GM03348 (cell line): Measurements from ENCODE around the gene USF1.
"Not testable (repeated sequence)": the region's sequence is repeated elsewhere in the genome, so short reads cannot be mapped to it uniquely, and the experiment has no call there.

Source experiments
- DNase-seq: peaks from one replicate; pipeline ENCODE4 v3.0.0; 2012; ENCODE audit warnings: low spot score

The USF1 gene

DNA sequence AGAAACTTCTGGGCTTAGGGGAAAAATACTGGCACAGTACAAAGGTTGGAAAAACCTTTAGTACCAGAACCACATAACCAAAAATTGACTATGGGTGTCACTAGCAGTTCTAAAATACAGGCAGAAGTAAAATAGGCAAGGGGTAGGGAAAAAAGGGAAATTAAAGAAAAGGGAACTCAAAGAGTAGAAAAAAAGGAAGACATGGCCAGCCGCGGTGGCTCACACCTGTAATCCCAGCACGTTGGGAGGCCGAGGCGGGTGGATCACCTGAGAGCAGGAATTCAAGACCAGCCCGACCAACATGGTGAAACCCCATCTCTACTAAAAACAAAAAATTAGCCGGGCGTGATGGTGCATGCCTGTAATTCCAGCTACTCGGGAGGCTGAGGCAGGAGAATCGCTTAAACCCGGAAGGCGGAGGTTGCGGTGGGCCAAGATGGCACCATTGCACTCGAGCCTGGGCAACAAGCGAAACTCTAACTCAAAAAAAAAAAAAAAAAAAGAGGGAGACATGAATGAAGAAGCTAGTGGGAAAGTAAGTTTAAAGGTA lies 26.6 kb downstream of the USF1 start:
- DNase-seq, result not testable (repeated sequence)

DNA sequence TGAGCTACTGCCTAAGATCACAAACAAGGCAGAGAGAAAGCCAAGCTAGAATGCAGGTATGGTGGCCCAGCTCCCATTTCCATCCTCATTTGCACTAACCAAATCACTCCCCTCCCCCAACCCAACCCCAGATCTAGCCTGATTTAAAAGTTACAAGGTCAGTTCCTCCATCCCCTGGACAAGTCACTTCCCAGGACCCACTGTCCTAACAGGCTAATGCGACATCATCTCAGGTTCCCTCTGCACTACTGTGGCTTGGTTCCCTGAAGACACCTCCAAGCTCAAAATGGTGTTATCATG lies 27.2 kb downstream of the USF1 start:
- DNase-seq, result no peak

DNA sequence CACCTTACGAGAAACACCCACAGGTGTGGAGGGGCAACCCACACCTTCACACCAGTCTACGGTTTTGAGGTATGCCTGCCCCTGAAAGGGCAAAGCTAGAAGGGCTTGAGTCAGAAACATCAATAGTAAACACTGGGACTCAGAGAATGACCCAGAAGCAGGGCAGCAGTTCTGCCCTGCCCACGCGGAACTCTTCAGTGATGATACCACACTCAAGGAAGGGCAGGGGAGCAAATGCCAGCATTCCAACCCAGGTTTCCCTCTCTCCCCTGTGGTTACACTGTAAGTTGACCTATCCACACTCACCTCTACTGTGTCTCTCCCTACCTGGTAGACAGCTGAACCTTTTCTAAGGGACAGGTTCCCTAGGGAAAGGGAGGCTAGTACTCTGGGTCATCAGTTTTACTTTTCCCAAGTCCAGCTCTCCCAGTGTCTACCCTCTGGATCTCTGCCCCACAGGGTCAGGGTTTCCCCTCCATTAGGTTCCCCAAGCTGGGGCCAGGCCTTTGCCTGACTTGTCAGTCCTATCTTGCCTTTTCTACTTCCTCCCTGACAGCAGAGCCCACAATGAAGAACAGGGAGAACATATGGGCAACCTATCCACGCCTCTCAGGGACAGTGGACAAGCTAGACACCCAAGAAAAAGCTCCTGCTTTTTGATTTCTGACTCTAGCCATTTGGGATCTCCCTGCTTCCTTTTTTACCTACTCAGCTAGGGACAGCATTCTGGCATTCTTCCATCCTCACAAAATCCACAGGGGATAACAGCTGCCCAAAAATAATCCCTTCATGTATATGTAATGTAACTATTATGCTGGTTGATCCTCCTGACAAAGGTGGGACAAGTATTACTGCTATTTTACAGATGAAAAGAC lies 27.8 kb downstream of the USF1 start:
- no peak for DNase-seq

DNA sequence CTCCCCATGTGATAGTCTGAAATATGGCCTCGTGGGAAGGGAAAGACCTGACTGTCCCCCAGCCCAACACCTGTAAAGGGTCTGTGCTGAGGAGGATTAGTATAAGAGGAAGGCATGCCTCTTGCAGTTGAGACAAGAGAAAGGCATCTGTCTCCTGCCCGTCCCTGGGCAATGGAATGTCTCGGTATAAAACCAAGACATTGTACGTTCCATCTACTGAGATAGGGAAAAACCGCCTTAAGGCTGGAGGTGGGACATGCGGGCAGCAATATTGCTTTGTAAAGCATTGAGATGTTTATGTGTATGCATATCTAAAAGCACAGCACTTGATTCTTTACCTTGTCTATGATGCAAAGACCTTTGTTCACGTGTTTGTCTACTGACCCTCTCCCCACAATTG lies 28.6 kb downstream of the USF1 start:
- DNase-seq, result not testable (repeated sequence)

DNA sequence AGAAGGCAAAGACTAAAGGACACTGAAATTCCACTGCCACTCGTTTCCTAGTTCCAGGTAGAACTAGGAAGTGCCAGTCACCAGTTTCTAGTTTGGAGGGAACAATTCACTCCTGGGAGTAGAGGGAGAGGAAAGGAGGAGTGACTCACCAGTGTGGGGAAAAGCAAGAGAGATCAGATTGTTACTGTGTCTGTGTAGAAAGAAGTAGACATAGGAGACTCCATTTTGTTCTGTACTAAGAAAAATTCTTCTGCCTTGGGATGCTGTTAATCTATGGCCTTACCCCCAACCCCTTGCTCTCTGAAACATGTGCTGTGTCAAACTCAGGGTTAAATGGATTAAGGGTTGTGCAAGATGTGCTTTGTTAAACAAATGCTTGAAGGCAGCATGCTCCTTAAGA lies 29.1 kb downstream of the USF1 start:
- not testable (repeated sequence) for DNase-seq

DNA sequence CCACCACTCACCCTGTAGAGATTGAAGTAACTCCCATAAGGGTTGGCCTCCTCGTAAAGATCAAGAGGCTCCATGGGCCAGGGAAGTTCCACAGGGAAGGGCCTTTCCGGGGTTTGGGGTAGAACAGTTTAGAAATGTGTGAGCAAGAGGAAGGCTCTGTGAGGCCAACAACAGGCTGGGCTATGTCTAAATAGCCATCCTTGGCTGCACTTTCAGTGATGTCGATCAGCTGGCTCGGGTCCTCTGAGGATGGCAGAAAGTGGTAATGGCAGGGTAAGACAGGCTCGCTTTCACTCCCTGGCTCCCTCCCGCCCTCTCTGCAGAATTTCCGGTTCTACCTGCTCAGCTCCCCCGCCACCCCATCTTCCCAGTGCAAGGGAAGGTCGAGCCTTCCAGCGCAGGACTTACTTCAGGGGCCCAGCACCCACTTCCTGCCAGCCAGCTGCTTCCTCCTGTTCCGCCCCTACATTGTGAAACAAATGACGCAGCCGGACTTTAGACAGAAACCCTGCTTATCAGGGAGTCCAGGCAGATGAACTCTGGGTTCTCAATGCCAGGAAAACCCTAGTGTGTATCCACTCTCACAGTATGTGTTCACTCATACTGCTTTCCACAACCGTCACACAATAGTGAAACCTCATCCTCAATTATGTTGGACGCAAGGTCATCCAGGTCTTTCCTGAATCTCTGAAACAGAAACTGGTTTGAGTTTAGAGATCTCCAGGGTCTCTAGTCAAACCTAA lies 32.1 kb downstream of the USF1 start:
- DNase-seq, result peak; percentile 80

DNA sequence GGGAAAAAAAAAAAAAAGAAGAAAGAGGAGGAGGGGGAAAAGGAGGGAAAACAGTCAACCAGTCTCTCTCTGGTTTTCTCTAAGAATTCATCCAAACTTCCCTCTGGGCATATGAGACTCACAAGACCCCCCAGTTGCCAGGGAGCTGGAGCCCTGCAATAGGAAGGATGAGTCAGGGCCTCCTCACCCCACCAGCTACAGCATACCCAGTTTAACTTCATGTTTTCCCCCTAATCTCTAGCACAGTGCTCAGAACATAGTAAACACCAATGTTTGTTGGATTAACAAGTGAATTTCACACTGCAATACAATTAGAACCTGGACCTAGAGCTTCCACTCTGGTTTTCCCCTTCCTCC lies 32.7 kb downstream of the USF1 start:
- DNase-seq, result no peak

DNA sequence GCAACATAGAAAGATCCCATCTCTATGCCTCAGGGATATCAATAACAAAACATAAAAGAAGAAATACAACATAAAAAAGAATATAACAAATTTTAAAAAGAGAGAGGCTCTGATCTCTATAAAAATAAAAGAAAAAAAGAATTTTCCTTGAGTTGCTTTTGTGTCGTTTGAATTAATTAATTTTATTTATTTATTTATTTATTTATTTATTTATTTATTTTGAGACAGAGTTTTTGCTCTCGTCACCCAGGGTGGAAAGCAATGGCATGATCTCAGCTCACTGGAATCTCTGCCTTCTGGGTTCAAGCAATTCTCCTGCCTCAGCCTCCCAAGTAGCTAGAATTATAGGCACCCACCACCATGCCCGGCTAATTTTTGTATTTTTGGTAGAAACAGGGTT lies 33.4 kb downstream of the USF1 start:
- no peak for DNase-seq

DNA sequence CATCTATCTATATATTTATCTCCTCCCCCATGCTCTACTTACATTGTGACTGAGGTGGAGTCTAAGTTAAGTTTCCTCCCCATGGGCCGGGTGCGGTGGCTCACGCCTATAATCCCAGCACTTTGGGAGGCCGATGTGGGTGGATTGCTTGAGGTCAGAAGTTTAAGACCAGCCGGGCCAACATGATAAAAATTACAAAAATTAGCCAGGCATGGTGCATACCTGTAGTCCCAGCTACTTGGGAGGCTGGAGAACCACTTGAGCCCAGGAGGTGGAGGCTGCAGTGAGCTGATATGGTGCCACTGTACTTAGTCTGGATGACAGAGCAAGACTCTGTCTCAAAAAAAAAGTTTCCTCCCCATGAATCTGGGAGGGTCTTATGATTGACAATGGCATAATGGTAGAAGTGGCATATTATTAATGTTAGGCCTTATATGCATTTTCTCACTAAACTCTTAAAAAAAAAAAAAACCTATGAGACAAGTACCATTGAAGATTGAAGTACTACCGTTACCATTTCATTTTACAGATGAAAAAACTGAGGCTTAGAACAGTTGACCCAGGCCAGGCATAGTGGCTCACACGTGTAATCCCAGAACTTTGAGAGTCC lies 36.1 kb downstream of the USF1 start:
- DNase-seq, result no peak

DNA sequence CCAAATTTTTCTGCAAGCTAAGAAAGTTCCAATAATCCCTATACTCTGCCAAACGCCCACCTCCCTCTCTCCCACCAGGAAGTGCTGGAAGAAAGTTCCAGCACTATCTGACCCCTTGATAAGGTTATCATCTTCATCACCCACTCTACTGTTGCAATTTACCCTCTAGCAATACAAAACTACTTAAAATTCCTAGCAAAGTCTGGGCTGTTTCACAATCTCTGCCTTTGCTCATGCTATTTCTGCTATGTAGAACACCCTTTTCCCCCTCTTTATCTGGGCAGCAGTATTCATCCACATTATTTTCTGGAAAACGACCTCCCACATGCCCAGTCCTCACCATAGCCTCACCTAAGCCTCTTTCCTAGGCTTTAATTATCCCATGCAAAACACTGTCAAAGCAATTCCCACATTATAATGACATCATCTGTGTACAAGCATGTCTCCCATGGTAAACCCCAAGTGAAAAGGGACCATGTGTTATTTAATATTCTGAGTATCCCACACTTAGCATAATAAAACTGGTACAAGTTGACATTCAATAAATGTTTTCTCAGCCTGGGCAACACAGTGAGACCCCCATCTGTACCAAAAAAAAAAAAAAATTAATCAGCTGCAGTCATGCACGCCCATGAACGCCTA lies 36.8 kb downstream of the USF1 start:
- DNase-seq, result peak; percentile 32

DNA sequence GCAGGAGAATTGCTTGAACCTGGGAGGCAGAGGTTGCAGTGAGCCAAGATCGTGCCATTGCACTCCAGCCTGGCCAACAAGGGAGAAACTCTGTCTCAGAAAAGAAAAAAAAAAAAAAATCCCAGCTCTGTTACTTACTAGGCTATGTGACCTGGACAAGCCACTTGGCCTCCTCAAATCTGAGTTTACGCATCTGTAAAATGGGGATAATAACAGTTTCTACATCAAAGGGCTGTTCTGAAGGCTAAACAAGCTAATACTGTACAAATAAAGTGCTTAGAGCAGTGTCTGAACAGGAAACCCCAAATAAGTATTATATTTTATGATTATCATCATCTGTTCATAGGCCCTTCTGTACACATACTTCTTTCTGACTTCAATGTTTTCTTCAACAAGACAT lies 38.4 kb downstream of the USF1 start:
- no peak for DNase-seq

DNA sequence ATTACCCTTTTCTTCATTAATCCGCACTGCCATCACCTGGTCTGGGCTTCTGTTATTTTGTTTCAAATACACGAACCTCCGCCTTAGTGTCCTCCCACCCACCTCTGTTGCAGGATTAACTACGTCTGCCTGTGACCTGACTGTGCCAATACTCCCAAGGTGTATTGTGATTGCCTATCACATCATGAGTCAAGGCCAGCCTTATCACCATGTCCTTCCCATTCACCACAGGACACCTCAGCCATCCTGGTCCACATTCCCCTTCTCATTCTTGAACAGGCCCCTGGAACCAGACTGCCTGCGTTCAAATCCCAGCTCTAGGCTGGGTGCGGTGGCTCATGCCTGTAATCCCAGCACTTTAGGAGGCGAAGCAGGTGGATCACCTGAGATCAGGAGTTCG lies 39.2 kb downstream of the USF1 start:
- no peak for DNase-seq

DNA sequence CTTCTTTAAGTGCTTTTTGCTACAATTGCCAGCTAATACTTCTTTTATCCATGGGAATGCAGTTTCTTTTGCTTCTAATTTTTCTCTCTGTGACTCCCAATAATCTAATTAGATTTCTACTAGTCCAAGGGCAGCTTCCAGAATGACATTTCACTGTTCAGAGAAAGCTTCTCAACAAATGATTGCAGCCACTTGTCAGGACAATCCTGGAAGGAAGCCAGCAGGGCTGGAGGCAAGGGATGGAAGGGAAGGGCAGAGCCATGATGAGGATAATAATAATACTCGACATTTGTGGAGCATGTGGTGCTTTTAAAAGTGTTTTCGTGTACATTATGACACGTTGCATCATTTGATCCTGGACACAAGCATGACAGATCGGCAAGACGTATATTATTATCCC lies 44.3 kb downstream of the USF1 start:
- no peak for DNase-seq

DNA sequence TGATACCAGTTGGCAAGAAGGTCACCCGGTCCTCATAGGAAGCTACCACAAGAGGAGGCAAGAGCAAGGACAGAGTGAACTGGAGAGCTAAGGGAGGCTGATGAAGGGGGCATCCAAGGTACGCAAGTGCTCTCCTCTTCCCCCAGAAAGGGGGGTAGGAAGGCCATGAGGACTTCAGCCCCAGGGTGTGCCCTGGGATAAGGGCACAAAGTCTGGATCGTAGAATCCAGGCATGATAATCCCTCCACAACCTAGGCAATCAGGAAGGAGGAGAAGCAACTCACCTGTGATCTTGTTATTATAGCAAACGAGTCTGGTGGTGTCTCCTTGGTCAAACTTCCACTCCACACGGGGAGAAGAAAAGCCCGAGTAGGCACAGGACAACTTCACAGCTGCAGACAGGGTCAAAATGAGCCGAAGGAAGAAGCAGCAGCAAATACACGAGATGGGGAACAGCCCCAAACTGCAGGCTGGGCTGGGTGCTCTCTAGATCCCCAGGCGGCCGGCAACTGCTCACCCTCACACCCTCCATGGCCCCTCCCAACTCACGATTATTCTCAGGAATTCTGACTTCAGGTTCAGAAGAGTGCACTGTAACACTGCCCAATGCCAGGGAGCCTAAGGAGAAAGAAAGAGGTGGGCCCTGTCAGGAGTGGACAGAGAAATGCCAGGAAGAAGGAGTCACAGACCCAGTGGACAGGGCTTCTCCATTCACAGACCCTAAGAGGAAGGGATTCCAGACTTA lies 44.9 kb downstream of the USF1 start:
- no peak for DNase-seq

DNA sequence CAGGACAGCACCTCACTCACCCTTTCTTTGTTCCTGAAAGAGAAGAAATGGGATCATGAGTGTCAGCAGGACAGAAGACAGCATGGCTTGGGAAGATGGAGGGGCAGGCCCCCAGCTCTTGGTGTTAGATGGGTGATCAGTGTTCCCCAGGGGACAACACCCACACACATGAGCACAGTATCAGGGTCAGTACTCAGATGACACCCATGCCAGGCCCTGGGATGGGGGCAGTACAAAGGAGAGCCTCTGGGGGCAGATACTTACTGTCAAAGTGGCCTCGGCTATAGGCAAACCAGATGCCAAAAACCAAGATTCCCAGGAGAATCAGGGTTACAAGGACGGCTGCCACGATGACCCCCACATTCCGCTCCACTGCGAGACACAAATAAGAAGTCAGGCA lies 46.4 kb downstream of the USF1 start:
- DNase-seq, result no peak

DNA sequence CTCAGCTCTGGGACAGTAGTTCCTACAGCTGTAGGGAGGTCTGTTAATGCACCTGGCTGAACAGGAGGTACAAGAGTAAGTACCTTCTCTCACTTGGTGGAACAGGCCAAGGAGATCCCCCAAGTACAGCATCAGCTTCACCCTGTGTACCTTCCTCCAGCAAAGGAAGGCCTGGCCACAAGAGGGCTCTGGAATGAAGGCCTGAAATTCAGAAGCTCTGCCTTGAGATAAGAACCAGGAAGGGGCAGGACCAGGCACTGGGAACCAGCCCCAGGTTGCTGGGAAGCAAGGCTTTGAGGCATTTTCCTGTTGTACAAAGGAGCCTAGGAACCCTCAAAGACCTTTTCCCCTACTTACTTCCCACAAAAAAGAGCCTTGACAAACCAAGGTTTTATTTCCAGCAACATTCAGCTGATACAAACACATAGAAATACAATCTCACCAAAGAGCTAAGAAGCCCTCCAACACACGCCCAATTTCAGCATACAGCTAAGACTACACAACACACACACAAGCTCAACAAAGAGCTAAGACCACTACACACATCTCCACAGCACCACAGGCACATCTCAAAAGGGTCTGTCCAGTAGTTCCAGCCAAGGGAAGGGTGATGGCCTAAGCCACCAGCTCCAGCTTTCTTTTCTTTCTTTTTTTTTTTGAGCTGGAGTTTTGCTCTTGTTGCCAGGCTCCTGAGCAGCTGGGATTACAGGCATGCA lies 48.3 kb downstream of the USF1 start:
- DNase-seq, result peak; percentile 78

DNA sequence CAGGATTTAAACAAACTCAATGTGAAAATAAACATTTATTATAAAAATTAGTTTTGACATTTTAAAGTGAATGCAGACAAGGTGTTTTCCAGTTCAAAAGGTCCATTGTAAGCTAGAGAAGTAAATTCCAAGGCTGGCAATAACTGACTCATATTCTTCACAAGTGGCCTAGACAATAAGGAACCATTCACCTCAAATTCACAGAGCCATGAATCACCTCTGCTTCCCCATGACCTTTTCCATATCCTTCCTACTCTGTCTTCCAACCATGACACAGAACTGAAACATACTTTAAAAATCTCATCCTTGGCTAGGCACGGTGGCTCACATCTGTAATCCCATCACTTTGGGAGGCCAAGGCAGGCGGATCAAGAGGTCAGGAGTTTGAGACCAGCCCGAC lies 49.6 kb downstream of the USF1 start:
- no peak for DNase-seq

DNA sequence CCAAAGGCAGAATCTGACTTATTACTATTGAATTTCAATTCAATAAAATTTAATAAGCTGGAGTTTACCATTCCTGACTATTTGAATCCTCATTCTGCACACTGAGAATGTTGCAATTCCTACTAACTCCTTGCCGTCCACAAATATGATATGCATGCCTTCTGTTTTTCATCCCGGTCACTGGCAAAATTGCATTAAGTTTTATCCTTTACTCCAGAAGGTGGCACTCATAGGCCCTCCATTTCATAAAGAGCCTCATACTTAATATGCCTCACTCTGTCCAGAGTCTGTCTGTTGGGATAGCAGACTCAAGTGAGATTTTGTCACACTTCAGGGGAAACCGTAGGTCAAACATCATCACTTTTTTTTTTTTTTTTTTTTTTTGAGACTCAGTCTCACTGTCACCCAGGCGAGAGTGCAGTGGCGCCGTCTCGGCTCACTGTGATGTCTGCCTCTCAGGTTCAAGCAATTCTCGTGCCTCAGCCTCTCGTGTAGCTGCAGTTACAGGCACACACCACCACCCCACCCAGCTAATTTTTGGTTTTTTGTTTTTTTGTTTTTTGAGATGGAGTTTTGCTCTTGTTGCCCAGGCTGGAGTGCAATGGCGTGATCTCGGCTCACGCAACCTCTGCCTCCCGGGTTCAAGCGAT lies 52.1 kb downstream of the USF1 start:
- DNase-seq, result peak; percentile 77

DNA sequence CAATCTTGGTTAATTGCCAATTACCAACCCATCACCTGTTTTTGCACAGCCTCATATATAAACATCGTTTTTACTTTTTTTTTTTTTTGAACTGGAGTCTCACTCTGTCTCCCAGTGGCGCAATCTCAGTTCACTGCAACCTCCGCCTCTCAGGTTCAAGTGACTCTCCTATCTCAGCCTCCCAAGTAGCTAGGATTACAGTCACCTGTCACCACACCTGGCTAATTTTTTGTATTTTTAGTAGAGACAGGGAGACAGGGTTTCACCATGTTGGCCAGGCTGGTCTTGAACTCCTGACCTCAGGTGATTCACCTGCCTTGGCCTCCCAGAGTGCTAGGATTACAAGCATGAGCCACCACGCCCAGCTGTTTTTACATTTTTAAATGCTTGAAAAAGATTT lies 53.7 kb downstream of the USF1 start:
- DNase-seq, result not testable (repeated sequence)
